ENCODE data around the gene DAD1.

- TF ChIP-seq CTCF (IDR thresholded peaks at IDR 0.05): no peak
- TF ChIP-seq POLR2AphosphoS5 (IDR thresholded peaks at IDR 0.05): no peak
- TF ChIP-seq POLR2A (IDR thresholded peaks at IDR 0.05): no peak
Measured at GRCh38 chr14:22539831-22540230, 49.2 kb downstream of the DAD1 start.

All from sigmoid colon (tissue), 4 donors.